H9 (cell line): ENCODE results near the gene DCAF5. TPM values are rescaled to one million over a fixed set of nuclear protein-coding genes. Genes with fewer than 3 reads are reported as not detected.

ENCODE experiments used
- DNase-seq: peaks from one replicate; pipeline ENCODE4 v3.0.0-alpha.2; 2017
- H2AFZ ChIP-seq: one replicate; pipeline ENCODE4 v1.6.1; 2013; ENCODE audit warnings: mild to moderate bottlenecking, low read length, control low read depth, moderate library complexity
- H2AK5ac ChIP-seq: 2 replicates; pipeline ENCODE4 v1.6.1; 2013; ENCODE audit warnings: low read length, control low read depth, mixed read lengths; ENCODE audit not compliant: insufficient read length
- H2BK120ac ChIP-seq: one replicate; pipeline ENCODE4 v1.6.1; 2013; ENCODE audit warnings: low read depth, mild to moderate bottlenecking, low read length, control low read depth, inconsistent platforms; ENCODE audit not compliant: poor library complexity, severe bottlenecking
- H2BK12ac ChIP-seq: 2 replicates; pipeline ENCODE4 v1.6.1; 2013; ENCODE audit warnings: low read length, control low read depth, mixed read lengths, low read depth; ENCODE audit not compliant: insufficient read length
- H2BK15ac ChIP-seq: 2 replicates; pipeline ENCODE4 v1.6.1; 2013; ENCODE audit warnings: low read depth, low read length, control low read depth
- H2BK20ac ChIP-seq: one replicate; pipeline ENCODE4 v1.6.1; 2013; ENCODE audit warnings: low read depth, mild to moderate bottlenecking, low read length, control low read depth, inconsistent platforms; ENCODE audit not compliant: poor library complexity, severe bottlenecking
- H2BK5ac ChIP-seq: 2 replicates; pipeline ENCODE4 v1.6.1; 2013; ENCODE audit warnings: low read length, control low read depth, mixed read lengths; ENCODE audit not compliant: insufficient read length
- H3K14ac ChIP-seq: 2 replicates; pipeline ENCODE4 v1.6.1; 2013; ENCODE audit warnings: low read length, control low read depth; ENCODE audit not compliant: insufficient read depth
- H3K18ac ChIP-seq: 2 replicates; pipeline ENCODE4 v1.6.1; 2013; ENCODE audit warnings: low read depth, mild to moderate bottlenecking, mixed read lengths, low read length, control low read depth; ENCODE audit not compliant: insufficient read length
- H3K23ac ChIP-seq: 2 replicates; pipeline ENCODE4 v1.6.1; 2013; ENCODE audit warnings: low read length, control low read depth, mixed read lengths, low read depth; ENCODE audit not compliant: insufficient read length
- H3K23me2 ChIP-seq: 2 replicates; pipeline ENCODE4 v1.6.1; 2013; ENCODE audit warnings: low read depth, mild to moderate bottlenecking, mixed read lengths, low read length, control low read depth; ENCODE audit not compliant: insufficient read length, poor library complexity, severe bottlenecking
- H3K27ac ChIP-seq: 2 replicates; pipeline ENCODE4 v1.5.1; 2013; ENCODE audit warnings: low read length, control low read depth, mixed read lengths, low read depth; ENCODE audit not compliant: insufficient read length
- H3K27me3 ChIP-seq: 2 replicates; pipeline ENCODE4 v1.6.1; 2013; ENCODE audit warnings: low read length, control low read depth, inconsistent platforms; ENCODE audit not compliant: insufficient read depth
- H3K4ac ChIP-seq: 2 replicates; pipeline ENCODE4 v1.6.1; 2013; ENCODE audit warnings: low read depth, mild to moderate bottlenecking, control low read depth, inconsistent platforms, low read length, moderate library complexity
- H3K4me1 ChIP-seq: 2 replicates; pipeline ENCODE4 v1.6.1; 2013; ENCODE audit warnings: low read length, control low read depth, inconsistent platforms; ENCODE audit not compliant: insufficient read depth
- H3K4me2 ChIP-seq: 2 replicates; pipeline ENCODE4 v1.6.1; 2013; ENCODE audit warnings: low read length, control low read depth, mixed read lengths; ENCODE audit not compliant: insufficient read length, insufficient read depth
- H3K56ac ChIP-seq: 2 replicates; pipeline ENCODE4 v1.6.1; 2013; ENCODE audit warnings: low read depth, mild to moderate bottlenecking, mixed read lengths, low read length, control low read depth; ENCODE audit not compliant: insufficient read length
- H3K79me1 ChIP-seq: 2 replicates; pipeline ENCODE4 v1.6.1; 2013; ENCODE audit warnings: low read depth, mild to moderate bottlenecking, moderate library complexity, low read length, control low read depth, inconsistent platforms; ENCODE audit not compliant: insufficient read depth, poor library complexity, severe bottlenecking
- H3K79me2 ChIP-seq: 2 replicates; pipeline ENCODE4 v1.6.1; 2013; ENCODE audit warnings: low read length, control low read depth, inconsistent platforms; ENCODE audit not compliant: insufficient read depth
- H3K9ac ChIP-seq: 2 replicates; pipeline ENCODE4 v1.6.1; 2013; ENCODE audit warnings: low read length, control low read depth, mixed read lengths; ENCODE audit not compliant: insufficient read length; ENCODE audit errors: extremely low read depth
- H3K9me3 ChIP-seq: one replicate; pipeline ENCODE4 v1.6.1; 2013; ENCODE audit warnings: low read depth, low read length, inconsistent platforms; ENCODE audit not compliant: control insufficient read depth
- H3T11ph ChIP-seq: one replicate; pipeline ENCODE4 v1.6.1; 2013; ENCODE audit warnings: mild to moderate bottlenecking, low read length, control low read depth, inconsistent platforms
- H4K20me1 ChIP-seq: one replicate; pipeline ENCODE4 v1.6.1; 2013; ENCODE audit not compliant: control insufficient read depth, insufficient read length, insufficient read depth
- H4K5ac ChIP-seq: 2 replicates; pipeline ENCODE4 v1.6.1; 2013; ENCODE audit warnings: low read depth, mild to moderate bottlenecking, mixed read lengths, low read length, control low read depth; ENCODE audit not compliant: insufficient read length
- H4K8ac ChIP-seq: replicated peaks from 2 replicates; pipeline ENCODE4 v1.6.1; 2013; ENCODE audit warnings: low read length, control low read depth, mixed read lengths, low read depth; ENCODE audit not compliant: insufficient read length
- H4K91ac ChIP-seq: 2 replicates; pipeline ENCODE4 v1.6.1; 2013; ENCODE audit warnings: low read depth, mild to moderate bottlenecking, moderate library complexity, mixed read lengths, low read length, control low read depth; ENCODE audit not compliant: insufficient read length
- H3K27ac Mint-ChIP-seq, 3 experiments: 2 replicates in 2 of 3; 3 replicates in 1 of 3; pipeline ENCODE4 v1.8.0; 2020 to 2021; ENCODE audit warnings: mixed read lengths in 3 of 3, mild to moderate bottlenecking in 1 of 3, moderate library complexity in 1 of 3
- H3K27me3 Mint-ChIP-seq: 2 replicates; pipeline ENCODE4 v1.8.0; 2021; ENCODE audit warnings: low read depth, mild to moderate bottlenecking, moderate library complexity, mixed read lengths
- H3K36me3 Mint-ChIP-seq, 3 experiments: 2 replicates in 2 of 3; 3 replicates in 1 of 3; pipeline ENCODE4 v1.8.0; 2020 to 2021; ENCODE audit warnings: low read depth in 3 of 3, mixed read lengths in 3 of 3; ENCODE audit not compliant: insufficient read depth in 1 of 3
- H3K4me1 Mint-ChIP-seq, 2 experiments: 2 replicates each; pipeline ENCODE4 v1.8.0; 2020; ENCODE audit warnings: mixed read lengths in 2 of 2
- H3K4me3 Mint-ChIP-seq, 2 experiments: 2 replicates in 1 of 2; 3 replicates in 1 of 2; pipeline ENCODE4 v1.8.0; 2020 to 2021; ENCODE audit warnings: mild to moderate bottlenecking in 2 of 2, mixed read lengths in 2 of 2, moderate library complexity in 1 of 2
- H3K9me3 Mint-ChIP-seq, 2 experiments: 2 replicates in 1 of 2; 3 replicates in 1 of 2; pipeline ENCODE4 v1.8.0; 2020; ENCODE audit warnings: mild to moderate bottlenecking in 2 of 2, mixed read lengths in 2 of 2, moderate library complexity in 1 of 2
- WGBS: extraction: QIAGEN DNeasy Blood & Tissue Kit; methylation state at CpG from one replicate; pipeline ENCODE4 v1.1.7; 2013; ENCODE audit warnings: missing lambda C conversion rate, low lambda C conversion rate, mixed read lengths; ENCODE audit not compliant: insufficient read length; ENCODE audit errors: extremely low coverage; 5-methylcytosine and 5-hydroxymethylcytosine counted together
- total RNA-seq: library from RNA; stranded (reverse); gene quantifications from 2 replicates; pipeline ENCODE4 v1.2.1, GENCODE V29; 2021
- TF ChIP-seq, protein P1 (sequence below): fragments of 200-600 bp; sonication (generic); conservative IDR thresholded peaks from 3 replicates; pipeline ENCODE4 v1.8.0; 2021; ENCODE audit warnings: antibody characterized with exemption, mild to moderate bottlenecking

The DCAF5 gene
- total RNA-seq, 1 experiment from 2014 or later, result 31.4 TPM

GRCh38 chr14:69010648-69011047 lies 142.3 kb downstream of the DCAF5 start:
- H3K4me1 Mint-ChIP-seq, result peaks cover 22 to 25% of the 10 kb centered on the region in 2 experiments
- H3K9me3 ChIP-seq, result no peaks in the 10 kb centered on the region
- no peak overlapping the region for H4K5ac ChIP-seq
- H2BK20ac ChIP-seq, result no peak overlapping the region
- DNase-seq, result no peak
- no peak overlapping the region for H3K14ac ChIP-seq
- H4K20me1 ChIP-seq, result no peaks in the 10 kb centered on the region
- H2BK5ac ChIP-seq, result no peak overlapping the region
- no peak overlapping the region for H2BK12ac ChIP-seq
- no peak overlapping the region for H3K4me3 Mint-ChIP-seq
- no peaks in the 10 kb centered on the region for H3K79me2 ChIP-seq
- TF ChIP-seq, protein P1, sequence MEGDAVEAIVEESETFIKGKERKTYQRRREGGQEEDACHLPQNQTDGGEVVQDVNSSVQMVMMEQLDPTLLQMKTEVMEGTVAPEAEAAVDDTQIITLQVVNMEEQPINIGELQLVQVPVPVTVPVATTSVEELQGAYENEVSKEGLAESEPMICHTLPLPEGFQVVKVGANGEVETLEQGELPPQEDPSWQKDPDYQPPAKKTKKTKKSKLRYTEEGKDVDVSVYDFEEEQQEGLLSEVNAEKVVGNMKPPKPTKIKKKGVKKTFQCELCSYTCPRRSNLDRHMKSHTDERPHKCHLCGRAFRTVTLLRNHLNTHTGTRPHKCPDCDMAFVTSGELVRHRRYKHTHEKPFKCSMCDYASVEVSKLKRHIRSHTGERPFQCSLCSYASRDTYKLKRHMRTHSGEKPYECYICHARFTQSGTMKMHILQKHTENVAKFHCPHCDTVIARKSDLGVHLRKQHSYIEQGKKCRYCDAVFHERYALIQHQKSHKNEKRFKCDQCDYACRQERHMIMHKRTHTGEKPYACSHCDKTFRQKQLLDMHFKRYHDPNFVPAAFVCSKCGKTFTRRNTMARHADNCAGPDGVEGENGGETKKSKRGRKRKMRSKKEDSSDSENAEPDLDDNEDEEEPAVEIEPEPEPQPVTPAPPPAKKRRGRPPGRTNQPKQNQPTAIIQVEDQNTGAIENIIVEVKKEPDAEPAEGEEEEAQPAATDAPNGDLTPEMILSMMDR, result no peak
- no peak overlapping the region for H2BK15ac ChIP-seq
- no peak overlapping the region for H3K4ac ChIP-seq
- H3K18ac ChIP-seq, result no peak overlapping the region
- no peaks in the 10 kb centered on the region for H3K23me2 ChIP-seq
- H3K79me1 ChIP-seq, result no peaks in the 10 kb centered on the region
- no peaks in the 10 kb centered on the region for H3K9me3 Mint-ChIP-seq
- no peak overlapping the region for H2BK120ac ChIP-seq
- no peaks in the 10 kb centered on the region for H3K36me3 Mint-ChIP-seq
- no peak overlapping the region for H3K9ac ChIP-seq
- H3K27ac ChIP-seq, result no peak overlapping the region
- peaks cover 8% of the 10 kb centered on the region; the same call in 1 of the 2 replicates for H3K4me1 ChIP-seq
- H3T11ph ChIP-seq, result no peak overlapping the region
- H3K23ac ChIP-seq, result no peak overlapping the region
- no peak overlapping the region for H4K8ac ChIP-seq
- peaks cover 2% of the 10 kb centered on the region; the same call in 1 of the 2 replicates for H3K27me3 Mint-ChIP-seq
- H3K56ac ChIP-seq, result no peak overlapping the region
- no peak overlapping the region for H2AK5ac ChIP-seq
- H4K91ac ChIP-seq, result no peak overlapping the region
- no CpG with 5 or more reads among the region's 1 CpG for WGBS
- no peak overlapping the region for H3K27ac Mint-ChIP-seq
- H3K27me3 ChIP-seq, result no peaks in the 10 kb centered on the region
- no peak overlapping the region for H3K4me2 ChIP-seq
- no peak overlapping the region for H2AFZ ChIP-seq
